Neutrophil (primary cell): ENCODE measurements around the gene RIPK4.

Experiments used
- H3K27ac ChIP-seq: fragments of 200-600 bp; sonication (generic); 2 replicates; pipeline ENCODE4 v1.5.1; 2016; ENCODE audit warnings: mild to moderate bottlenecking, moderate library complexity
- H3K27me3 ChIP-seq: fragments of 200-600 bp; sonication (generic); 2 replicates; pipeline ENCODE4 v1.6.0; 2016; ENCODE audit warnings: mild to moderate bottlenecking
- H3K36me3 ChIP-seq: fragments of 200-600 bp; sonication (generic); 2 replicates; pipeline ENCODE4 v1.5.1; 2017
- H3K4me1 ChIP-seq, 2 experiments: fragments of 200-600 bp in 1 of 2; sonication (generic) in 1 of 2; 1 replicate in 1 of 2; 2 replicates in 1 of 2; pipeline versions ENCODE4 v1.5.1 to v1.6.1; 2013 to 2016; ENCODE audit warnings: low read depth in 1 of 2, low read length in 1 of 2, mild to moderate bottlenecking in 1 of 2, moderate library complexity in 1 of 2; ENCODE audit not compliant: control insufficient read depth in 1 of 2, insufficient read depth in 1 of 2
- H3K4me3 ChIP-seq, 2 experiments: fragments of 200-600 bp in 1 of 2; sonication (generic) in 1 of 2; 1 replicate in 1 of 2; 2 replicates in 1 of 2; pipeline ENCODE4 v1.5.1; 2013 to 2016; ENCODE audit warnings: low read depth in 1 of 2, low read length in 1 of 2, mild to moderate bottlenecking in 1 of 2, moderate library complexity in 1 of 2
- H3K9me3 ChIP-seq: fragments of 200-600 bp; sonication (generic); 2 replicates; pipeline ENCODE4 v1.5.1; 2016
- TF ChIP-seq, protein P1 (sequence below): fragments of 200-600 bp; sonication (generic); IDR thresholded peaks from 2 replicates; pipeline ENCODE4 v1.5.1; 2016; ENCODE audit warnings: antibody characterized with exemption

The RIPK4 gene

DNA sequence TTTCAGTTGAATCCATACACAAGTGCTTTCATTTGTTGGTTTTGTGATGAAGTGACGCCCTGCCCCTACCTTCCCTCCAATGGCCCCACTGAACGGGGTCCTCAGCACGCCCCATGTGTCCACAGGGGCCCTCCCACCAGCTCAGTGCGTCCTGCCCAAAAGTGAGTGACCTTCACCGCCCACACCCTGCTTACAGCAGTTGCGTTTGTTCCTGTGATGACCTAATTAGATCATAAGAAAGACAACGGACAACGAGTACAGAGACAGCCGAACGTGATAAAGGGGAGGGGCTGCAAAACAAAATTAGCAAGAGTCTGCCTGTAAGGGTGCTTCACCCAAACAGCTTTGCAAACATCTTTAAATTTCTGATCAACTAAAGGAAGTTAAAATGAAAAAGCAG lies 38.2 kb upstream of the RIPK4 start:
- H3K27ac ChIP-seq = no peak overlapping the region
- H3K9me3 ChIP-seq = no peaks in the 10 kb centered on the region
- no peaks in the 10 kb centered on the region for H3K27me3 ChIP-seq
- peaks cover 15% of the 10 kb centered on the region for H3K36me3 ChIP-seq
- TF ChIP-seq, protein P1, sequence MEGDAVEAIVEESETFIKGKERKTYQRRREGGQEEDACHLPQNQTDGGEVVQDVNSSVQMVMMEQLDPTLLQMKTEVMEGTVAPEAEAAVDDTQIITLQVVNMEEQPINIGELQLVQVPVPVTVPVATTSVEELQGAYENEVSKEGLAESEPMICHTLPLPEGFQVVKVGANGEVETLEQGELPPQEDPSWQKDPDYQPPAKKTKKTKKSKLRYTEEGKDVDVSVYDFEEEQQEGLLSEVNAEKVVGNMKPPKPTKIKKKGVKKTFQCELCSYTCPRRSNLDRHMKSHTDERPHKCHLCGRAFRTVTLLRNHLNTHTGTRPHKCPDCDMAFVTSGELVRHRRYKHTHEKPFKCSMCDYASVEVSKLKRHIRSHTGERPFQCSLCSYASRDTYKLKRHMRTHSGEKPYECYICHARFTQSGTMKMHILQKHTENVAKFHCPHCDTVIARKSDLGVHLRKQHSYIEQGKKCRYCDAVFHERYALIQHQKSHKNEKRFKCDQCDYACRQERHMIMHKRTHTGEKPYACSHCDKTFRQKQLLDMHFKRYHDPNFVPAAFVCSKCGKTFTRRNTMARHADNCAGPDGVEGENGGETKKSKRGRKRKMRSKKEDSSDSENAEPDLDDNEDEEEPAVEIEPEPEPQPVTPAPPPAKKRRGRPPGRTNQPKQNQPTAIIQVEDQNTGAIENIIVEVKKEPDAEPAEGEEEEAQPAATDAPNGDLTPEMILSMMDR = no peak
- H3K4me3 ChIP-seq = no peak overlapping the region
- H3K4me1 ChIP-seq = peaks cover 0 to 15% of the 10 kb centered on the region in 2 experiments

DNA sequence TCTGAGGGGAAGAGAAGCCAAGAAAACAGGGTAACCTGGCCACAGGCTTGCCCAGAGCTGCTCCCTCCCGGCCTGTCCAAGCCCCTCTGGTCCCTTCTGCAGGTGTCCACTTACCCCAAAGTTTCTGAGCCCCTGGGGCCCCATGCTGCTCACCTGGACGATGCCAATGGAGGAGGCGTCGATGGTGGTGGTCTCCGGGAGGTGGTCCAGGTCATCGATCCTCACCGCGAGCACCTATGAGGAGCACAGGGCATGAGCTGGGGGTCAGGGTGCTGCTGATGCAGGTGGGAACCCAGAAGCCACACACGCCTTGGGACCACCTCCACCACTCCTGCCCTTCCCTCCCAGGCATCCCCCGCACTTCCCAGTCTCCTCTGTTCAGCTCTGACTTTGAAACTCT lies 37.5 kb upstream of the RIPK4 start:
- H3K36me3 ChIP-seq = peaks cover 11% of the 10 kb centered on the region
- no peak overlapping the region for H3K27ac ChIP-seq
- no peak overlapping the region for H3K4me3 ChIP-seq
- TF ChIP-seq, protein P1 = no peak
- H3K4me1 ChIP-seq = peaks cover 0 to 15% of the 10 kb centered on the region in 2 experiments
- H3K9me3 ChIP-seq = no peaks in the 10 kb centered on the region
- H3K27me3 ChIP-seq = no peaks in the 10 kb centered on the region

DNA sequence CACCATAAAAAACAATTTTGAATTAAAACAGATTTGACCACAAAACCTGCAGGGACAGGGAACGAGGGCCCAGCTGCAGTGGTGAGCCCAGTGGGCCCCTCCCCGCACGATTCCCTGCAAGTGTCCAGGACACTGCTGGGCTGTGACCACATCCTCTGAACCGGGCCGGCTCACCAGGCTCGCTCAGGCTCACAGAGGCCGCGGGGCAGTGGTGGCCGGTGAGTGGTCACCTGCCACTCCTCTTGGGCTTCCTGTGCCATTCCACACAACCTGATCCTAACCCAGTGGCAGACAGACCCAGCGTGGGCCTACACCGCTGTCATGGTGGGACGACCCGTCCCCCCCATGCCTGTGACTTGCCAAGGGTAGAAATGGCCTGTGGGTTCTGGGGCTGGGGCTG lies 36.5 kb upstream of the RIPK4 start:
- Histone ChIP-seq H3K36me3 (peaks cover 11% of the 10 kb centered on the region), H3K9me3 (no peaks in the 10 kb centered on the region)
- TF ChIP-seq, protein P1 = no peak

DNA sequence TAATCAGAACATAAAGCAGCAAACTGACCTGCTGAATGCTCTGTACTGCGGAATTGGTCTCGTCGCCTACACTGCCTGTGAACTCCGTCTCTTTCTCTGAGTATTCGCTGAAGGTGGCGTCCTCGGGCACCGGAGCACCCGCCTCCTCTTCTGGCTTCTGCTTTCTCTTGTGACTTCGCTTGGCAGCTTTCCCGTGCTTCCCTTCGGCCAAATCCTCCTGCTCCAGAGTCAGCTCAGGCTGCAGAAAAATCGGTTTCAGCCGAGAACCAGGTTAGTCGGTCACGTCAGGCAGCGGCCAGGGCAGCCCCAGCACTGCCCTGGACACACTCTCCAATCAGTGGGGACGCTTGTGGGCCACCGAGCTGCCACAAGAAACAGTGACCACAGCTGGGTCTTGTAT lies 35.8 kb upstream of the RIPK4 start:
- Histone ChIP-seq H3K9me3 (no peaks in the 10 kb centered on the region), H3K36me3 (peaks cover 11% of the 10 kb centered on the region), H3K4me1 (peaks cover 0 to 15% of the 10 kb centered on the region in 2 experiments), H3K27ac (no peak overlapping the region), H3K27me3 (no peaks in the 10 kb centered on the region), H3K4me3 (no peak overlapping the region)
- TF ChIP-seq, protein P1 = no peak

More for the DNA sequence above, 36.5 kb upstream of the RIPK4 start:
- H3K4me1 ChIP-seq = peaks cover 0 to 15% of the 10 kb centered on the region in 2 experiments
- H3K27ac ChIP-seq = no peak overlapping the region
- no peaks in the 10 kb centered on the region for H3K27me3 ChIP-seq
- no peak overlapping the region for H3K4me3 ChIP-seq

DNA sequence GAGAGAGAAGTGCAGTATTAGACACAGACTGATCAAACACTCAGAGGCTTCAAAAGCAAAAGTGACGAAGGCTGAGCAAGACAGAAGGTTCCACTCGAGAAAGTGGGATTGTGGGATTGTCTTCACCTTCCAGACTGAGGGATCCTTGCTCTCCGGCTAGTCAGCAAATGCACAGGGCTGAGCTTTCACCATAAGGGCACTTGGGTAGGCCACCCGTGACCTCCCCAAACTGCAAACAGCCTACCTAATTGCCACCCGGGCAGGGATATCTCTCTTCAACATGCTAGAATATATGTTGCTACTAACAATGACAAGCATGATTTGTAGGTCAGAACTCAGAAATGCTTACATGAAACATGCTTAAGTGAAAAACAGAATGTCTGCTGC lies 35.3 kb upstream of the RIPK4 start:
- TF ChIP-seq, protein P1 = no peak
- H3K4me3 ChIP-seq = no peak overlapping the region
- H3K4me1 ChIP-seq = peaks cover 0 to 15% of the 10 kb centered on the region in 2 experiments
- H3K36me3 ChIP-seq = peaks cover 11% of the 10 kb centered on the region
- no peaks in the 10 kb centered on the region for H3K27me3 ChIP-seq
- no peaks in the 10 kb centered on the region for H3K9me3 ChIP-seq
- H3K27ac ChIP-seq = no peak overlapping the region
